HepG2 (cell line): ENCODE data around the gene ATG16L2. TPM values are rescaled to one million over a fixed set of nuclear protein-coding genes. Genes with fewer than 3 reads are reported as not detected.

Source experiments
- ATAC-seq: fragments of 200-7000 bp; cut with Tn5 transposase; 3 replicates; pipeline ENCODE4 v1.9.1; 2020; ENCODE audit warnings: mild to moderate bottlenecking, moderate library complexity
- BruUV-seq: library from RNA; stranded (reverse); fragments of 400-500 nt; replicated peaks from 2 replicates; lab custom pipeline; 2021; lab: Mats Ljungman, UMichigan
- CTCF ChIA-PET: fragments of 300-600 bp; formaldehyde crosslinking; extraction: SDS; loops from one replicate; lab custom pipeline; 2021; ENCODE audit warnings: low total read pairs, inconsistent platforms, low intra/inter-chr PET ratio; lab: Yijun Ruan, JAX
- POLR2A ChIA-PET: fragments of 350-600 bp; sonication (Branson Sonifier 250); formaldehyde crosslinking; loops from one replicate; lab custom pipeline; 2020; ENCODE audit warnings: antibody characterized with exemption, inconsistent platforms; lab: Yijun Ruan, JAX
- DNase-seq: peaks from one replicate; pipeline ENCODE4 v3.0.0-alpha.2; 2015; ENCODE audit warnings: low spot score
- FAIRE-seq: peaks from 3 replicates; lab custom pipeline; 2011; peaks lifted over from hg19 to GRCh38; lab: Jason Lieb, UNC
- H2AFZ ChIP-seq: one replicate; pipeline ENCODE4 v1.6.1; 2011; ENCODE audit warnings: low read length, inconsistent platforms
- H3K27ac ChIP-seq: fragments of 300-600 bp; 3 replicates; pipeline ENCODE4 v1.8.0; 2011; ENCODE audit warnings: mixed run types, mild to moderate bottlenecking, mixed read lengths, low read length, inconsistent platforms; ENCODE audit not compliant: insufficient read depth; ENCODE audit errors: extremely low read length
- H3K27me3 ChIP-seq, 2 experiments: fragments of 200-600 bp in 1 of 2; 2 replicates in 1 of 2; 3 replicates in 1 of 2; pipeline versions ENCODE4 v1.6.0 to v1.8.0; 2011; ENCODE audit warnings: low read length in 2 of 2, mild to moderate bottlenecking in 2 of 2, moderate library complexity in 2 of 2, inconsistent platforms in 1 of 2; ENCODE audit not compliant: insufficient read depth in 2 of 2, control insufficient read depth in 1 of 2
- H3K36me3 ChIP-seq, 2 experiments: fragments of 200-600 bp in 1 of 2; replicated peaks in 1 of 2; 2 replicates in 1 of 2; 3 replicates in 1 of 2; pipeline versions ENCODE4 v1.5.1 to v1.8.0; 2011; ENCODE audit warnings: low read length in 2 of 2, inconsistent platforms in 1 of 2; ENCODE audit not compliant: insufficient read depth in 2 of 2, control insufficient read depth in 1 of 2
- H3K4me1 ChIP-seq: 2 replicates; pipeline ENCODE4 v1.5.1; 2012; ENCODE audit warnings: low read length, inconsistent platforms; ENCODE audit not compliant: insufficient read depth
- H3K4me2 ChIP-seq: 2 replicates; pipeline ENCODE4 v1.6.0; 2011; ENCODE audit warnings: low read depth, low read length, inconsistent platforms
- H3K4me3 ChIP-seq, 3 experiments: fragments of 200-600 bp in 1 of 3; sonication (generic), shearing (Covaris generic) in 1 of 3; replicated peaks in 1 of 3; 2 replicates each; pipeline ENCODE4 v1.5.1; 2011 to 2016; ENCODE audit warnings: low read length in 3 of 3, inconsistent platforms in 2 of 3, low read depth in 2 of 3, mild to moderate bottlenecking in 2 of 3, control low read depth in 1 of 3, mixed read lengths in 1 of 3; ENCODE audit not compliant: insufficient read depth in 1 of 3
- H3K79me2 ChIP-seq: one replicate; pipeline ENCODE4 v1.6.1; 2011; ENCODE audit warnings: low read length, inconsistent platforms; ENCODE audit not compliant: insufficient read depth
- H3K9ac ChIP-seq: 2 replicates; pipeline ENCODE4 v1.6.0; 2011; ENCODE audit warnings: mild to moderate bottlenecking, low read depth, low read length, inconsistent platforms; ENCODE audit not compliant: insufficient read depth
- H3K9me3 ChIP-seq: 2 replicates; pipeline ENCODE4 v1.5.1; 2012; ENCODE audit warnings: mild to moderate bottlenecking, low read length
- H4K20me1 ChIP-seq: 2 replicates; pipeline ENCODE4 v1.6.0; 2011; ENCODE audit warnings: inconsistent platforms, mild to moderate bottlenecking, low read length, moderate library complexity; ENCODE audit not compliant: insufficient read depth
- EEA1 ChIP-seq: sonication (generic); formaldehyde crosslinking; IDR thresholded peaks from 2 replicates; pipeline ENCODE4 v1.5.1; 2020; ENCODE audit warnings: mild to moderate bottlenecking, missing genetic modification reagents, borderline replicate concordance
- EED ChIP-seq: sonication (generic); formaldehyde crosslinking; IDR thresholded peaks from 2 replicates; pipeline ENCODE4 v1.5.0; 2020; ENCODE audit warnings: mild to moderate bottlenecking, missing genetic modification reagents
- HNRNPL ChIP-seq: fragments of 200-400 bp; formaldehyde crosslinking; IDR thresholded peaks from 2 replicates; pipeline ENCODE4 v1.6.1; 2017; ENCODE audit warnings: mild to moderate bottlenecking, low read depth, low read length
- PPARG ChIP-seq: conservative IDR thresholded peaks from 2 replicates; pipeline ENCODE4 v1.6.1; 2016; ENCODE audit warnings: missing biosample characterization, missing genetic modification reagents
- SAP130 ChIP-seq: IDR thresholded peaks from 2 replicates; pipeline ENCODE4 v1.6.1; 2016; ENCODE audit warnings: low read depth
- ZC3H13 ChIP-seq: sonication (generic); formaldehyde crosslinking; IDR thresholded peaks from 2 replicates; pipeline ENCODE4 v1.8.1; 2023; ENCODE audit warnings: mild to moderate bottlenecking, missing genetic modification reagents, moderate library complexity
- ZNF276 ChIP-seq: sonication (generic); formaldehyde crosslinking; IDR thresholded peaks from 2 replicates; pipeline ENCODE4 v1.4.0; 2020; ENCODE audit warnings: mild to moderate bottlenecking, low read depth, missing genetic modification reagents
- ZNF326 ChIP-seq: sonication (generic); formaldehyde crosslinking; IDR thresholded peaks from 2 replicates; pipeline ENCODE4 v1.4.0; 2020; ENCODE audit warnings: missing genetic modification reagents, borderline replicate concordance
- ZNF431 ChIP-seq: sonication (generic); formaldehyde crosslinking; IDR thresholded peaks from 2 replicates; pipeline ENCODE4 v1.9.0; 2022; ENCODE audit warnings: missing genetic modification reagents, low read depth, mild to moderate bottlenecking, borderline replicate concordance
- ZNF543 ChIP-seq: sonication (generic); formaldehyde crosslinking; IDR thresholded peaks from 2 replicates; pipeline ENCODE4 v1.4.0; 2020; ENCODE audit warnings: mild to moderate bottlenecking, missing genetic modification reagents
- ZNF563 ChIP-seq: sonication (generic); formaldehyde crosslinking; IDR thresholded peaks from 2 replicates; pipeline ENCODE4 v1.8.0; 2022; ENCODE audit warnings: mild to moderate bottlenecking, moderate library complexity, missing genetic modification reagents
- ZNF639 ChIP-seq: conservative IDR thresholded peaks from 2 replicates; pipeline ENCODE4 v1.6.1; 2018; ENCODE audit warnings: missing genetic modification reagents
- WGBS: methylation state at CpG from one replicate; pipeline ENCODE4 v1.1.6; 2017; ENCODE audit warnings: low lambda C conversion rate; 5-methylcytosine and 5-hydroxymethylcytosine counted together
- in situ Hi-C: cut with HindIII; loops from 2 replicates; pipeline ENCODE4 v1.10.0; 2017; ENCODE audit warnings: low pct_unique_long_range_greater_than_20kb; ENCODE audit not compliant: extremely low pct_ligation_motif_present
- intact Hi-C: fragments of 100-400 bp; cut with micrococcal nuclease; formaldehyde crosslinking; loops from one replicate; pipeline ENCODE4 v1.10.0; 2022; ENCODE audit not compliant: unreplicated experiment
- polyA plus RNA-seq, 8 experiments: library from polyadenylated mRNA; depleted of rRNA in 3 of 8; stranded (reverse) in 7 of 8; unstranded in 1 of 8; fragments of >200 nt; fragmentation: Illumina TruSeq in 4 of 8; extraction: Trizol in 4 of 8; gene quantifications; 2 replicates each; pipeline versions ENCODE4 v1.2.1 to v1.2.3, GENCODE V29; 2011 to 2016; ENCODE audit warnings: low read depth in 4 of 8, missing spikeins in 1 of 8, mixed read lengths in 1 of 8; ENCODE audit not compliant: insufficient read depth in 1 of 8
- total RNA-seq, 5 experiments: library from RNA; depleted of rRNA; stranded (reverse); fragments of >200 nt; fragmentation: Illumina TruSeq; extraction: Trizol; gene quantifications; 2 replicates each; pipeline ENCODE4 v1.2.3, GENCODE V29; 2016; ENCODE audit warnings: low read depth in 1 of 5
- TF ChIP-seq, protein P1 (sequence below): sonication (generic); formaldehyde crosslinking; IDR thresholded peaks from 2 replicates; pipeline ENCODE4 v1.5.1; 2020; ENCODE audit warnings: mild to moderate bottlenecking, missing genetic modification reagents, moderate library complexity
- TF ChIP-seq, protein P2 (sequence below): sonication (generic); formaldehyde crosslinking; IDR thresholded peaks from 2 replicates; pipeline ENCODE4 v1.4.0; 2020; ENCODE audit warnings: mild to moderate bottlenecking, missing genetic modification reagents

ATG16L2 gene
- total and polyA plus RNA-seq, 2 of the 13 experiments (the other 11 are each of a cell fraction or from before 2014, with no cell fraction given), result 6.2 to 14.8 TPM

GRCh38 chr11:72776844-72777754 lies 37.1 kb upstream of the ATG16L2 start:
- POLR2A ChIA-PET, result interaction anchor here (0.9 to 10.0 kb wide), 7 partner anchors 10 to 27 kb away, joined by 3 to 103 read pairs (median 30); partner anchors contain the start of genes ARAP1 and STARD10
- H3K9me3 ChIP-seq, result no peaks in the 10 kb centered on the region
- no peaks in the 10 kb centered on the region; a peak in 1 of 5 replicates for H3K27me3 ChIP-seq
- peaks cover 86% of the 10 kb centered on the region for H3K4me1 ChIP-seq
- DNase-seq, result no peak
- FAIRE-seq, result no peak
- peak; percentile 11 for ATAC-seq
- H3K27ac ChIP-seq, result peak overlapping the region; percentile 70
- peak overlapping the region; percentile 90 for H3K4me2 ChIP-seq
- 60% methylated on average over 2 of the region's 7 CpGs for WGBS
- peak overlapping the region; percentile 35 for H3K9ac ChIP-seq
- CTCF ChIA-PET, result no interaction called here
- in situ Hi-C loops, result no loop called here
- no TSS peak for BruUV-seq
- H3K36me3 ChIP-seq, result peaks cover 0 to 16% of the 10 kb centered on the region in 2 experiments; a peak in 3 of 5 replicates
- peaks cover 63% of the 10 kb centered on the region for H3K79me2 ChIP-seq
- H2AFZ ChIP-seq, result no peak overlapping the region
- peak overlapping the region in 2 of 3 experiments; percentile 12 to 81; a peak in 2 of 6 replicates for H3K4me3 ChIP-seq
- intact Hi-C loops, result no loop called here
- H4K20me1 ChIP-seq, result peaks cover 7% of the 10 kb centered on the region; the same call in 1 of the 2 replicates
- 0 out of 2 replicates have a peak, but pooled peaks have one; percentile 27 for TF ChIP-seq ZNF563 (CRISPR knock-in tag)
- TF ChIP-seq HNRNPL, result 0 out of 2 replicates have a peak, but pooled peaks have one; percentile 44
- TF ChIP-seq PPARG (CRISPR knock-in tag), result 0 out of 2 replicates have a peak, but pooled peaks have one; percentile 42
- 0 out of 2 replicates have a peak, but pooled peaks have one; percentile 54 for TF ChIP-seq ZNF276 (CRISPR knock-in tag)
- TF ChIP-seq, protein P1, sequence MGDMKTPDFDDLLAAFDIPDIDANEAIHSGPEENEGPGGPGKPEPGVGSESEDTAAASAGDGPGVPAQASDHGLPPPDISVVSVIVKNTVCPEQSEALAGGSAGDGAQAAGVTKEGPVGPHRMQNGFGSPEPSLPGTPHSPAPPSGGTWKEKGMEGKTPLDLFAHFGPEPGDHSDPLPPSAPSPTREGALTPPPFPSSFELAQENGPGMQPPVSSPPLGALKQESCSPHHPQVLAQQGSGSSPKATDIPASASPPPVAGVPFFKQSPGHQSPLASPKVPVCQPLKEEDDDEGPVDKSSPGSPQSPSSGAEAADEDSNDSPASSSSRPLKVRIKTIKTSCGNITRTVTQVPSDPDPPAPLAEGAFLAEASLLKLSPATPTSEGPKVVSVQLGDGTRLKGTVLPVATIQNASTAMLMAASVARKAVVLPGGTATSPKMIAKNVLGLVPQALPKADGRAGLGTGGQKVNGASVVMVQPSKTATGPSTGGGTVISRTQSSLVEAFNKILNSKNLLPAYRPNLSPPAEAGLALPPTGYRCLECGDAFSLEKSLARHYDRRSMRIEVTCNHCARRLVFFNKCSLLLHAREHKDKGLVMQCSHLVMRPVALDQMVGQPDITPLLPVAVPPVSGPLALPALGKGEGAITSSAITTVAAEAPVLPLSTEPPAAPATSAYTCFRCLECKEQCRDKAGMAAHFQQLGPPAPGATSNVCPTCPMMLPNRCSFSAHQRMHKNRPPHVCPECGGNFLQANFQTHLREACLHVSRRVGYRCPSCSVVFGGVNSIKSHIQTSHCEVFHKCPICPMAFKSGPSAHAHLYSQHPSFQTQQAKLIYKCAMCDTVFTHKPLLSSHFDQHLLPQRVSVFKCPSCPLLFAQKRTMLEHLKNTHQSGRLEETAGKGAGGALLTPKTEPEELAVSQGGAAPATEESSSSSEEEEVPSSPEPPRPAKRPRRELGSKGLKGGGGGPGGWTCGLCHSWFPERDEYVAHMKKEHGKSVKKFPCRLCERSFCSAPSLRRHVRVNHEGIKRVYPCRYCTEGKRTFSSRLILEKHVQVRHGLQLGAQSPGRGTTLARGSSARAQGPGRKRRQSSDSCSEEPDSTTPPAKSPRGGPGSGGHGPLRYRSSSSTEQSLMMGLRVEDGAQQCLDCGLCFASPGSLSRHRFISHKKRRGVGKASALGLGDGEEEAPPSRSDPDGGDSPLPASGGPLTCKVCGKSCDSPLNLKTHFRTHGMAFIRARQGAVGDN (CRISPR knock-in tag), result peak; percentile 75
- TF ChIP-seq ZC3H13 (CRISPR knock-in tag), result peak; percentile 48
- TF ChIP-seq, protein P2, sequence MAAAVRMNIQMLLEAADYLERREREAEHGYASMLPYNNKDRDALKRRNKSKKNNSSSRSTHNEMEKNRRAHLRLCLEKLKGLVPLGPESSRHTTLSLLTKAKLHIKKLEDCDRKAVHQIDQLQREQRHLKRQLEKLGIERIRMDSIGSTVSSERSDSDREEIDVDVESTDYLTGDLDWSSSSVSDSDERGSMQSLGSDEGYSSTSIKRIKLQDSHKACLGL (CRISPR knock-in tag), result 0 out of 2 replicates have a peak, but pooled peaks have one; percentile 31
- peak; percentile 51 for TF ChIP-seq SAP130 (CRISPR knock-in tag)
- TF ChIP-seq EED (CRISPR knock-in tag), result 0 out of 2 replicates have a peak, but pooled peaks have one; percentile 28
- no peak for TF ChIP-seq ZNF639 (CRISPR knock-in tag)
- TF ChIP-seq EEA1 (CRISPR knock-in tag), result peak; percentile 20; the same call in 1 of the 2 replicates
- 0 out of 2 replicates have a peak, but pooled peaks have one; percentile 36 for TF ChIP-seq ZNF326
- 0 out of 2 replicates have a peak, but pooled peaks have one; percentile 13 for TF ChIP-seq ZNF543 (CRISPR knock-in tag)
- 0 out of 2 replicates have a peak, but pooled peaks have one; percentile 10 for TF ChIP-seq ZNF431 (CRISPR knock-in tag)
